ENCODE results near the gene SPEG. TPM values are rescaled to one million over a fixed set of nuclear protein-coding genes. Genes with fewer than 3 reads are reported as not detected.
A peak's percentile ranks its signal among the peaks of the same experiment; 100 is the strongest.

Gene SPEG
- total RNA-seq, 1 donor from 2014 or later: 6.1 TPM

GRCh38 chr2:219526320-219527075, 91.9 kb downstream of the SPEG start:
- Mint-ChIP-seq H3K4me3 (ENCODE audit: unreplicated experiment) (peak overlapping the region; percentile 8), H3K4me1 (ENCODE audit: unreplicated experiment) (peaks cover 39% of the 10 kb centered on the region), H3K27ac (ENCODE audit: unreplicated experiment) (no peak overlapping the region), H3K9me3 (ENCODE audit: unreplicated experiment) (no peaks in the 10 kb centered on the region), H3K27me3 (ENCODE audit: unreplicated experiment) (peaks cover 36% of the 10 kb centered on the region), H3K36me3 (ENCODE audit: low read depth, unreplicated experiment) (no peaks in the 10 kb centered on the region)
- no peak for TF ChIP-seq CTCF (IDR thresholded peaks at IDR 0.05; ENCODE audit: unreplicated experiment)
- no peak for DNase-seq (ENCODE audit: low spot score)

GRCh38 chr2:219527076-219527394, 92.4 kb downstream of the SPEG start:
- no peak for TF ChIP-seq CTCF (IDR thresholded peaks at IDR 0.05; ENCODE audit: unreplicated experiment)
- no peaks in the 10 kb centered on the region for H3K9me3 Mint-ChIP-seq (ENCODE audit: unreplicated experiment)
- DNase-seq (ENCODE audit: low spot score): no peak
- no peaks in the 10 kb centered on the region for H3K36me3 Mint-ChIP-seq (ENCODE audit: low read depth, unreplicated experiment)
- peaks cover 34% of the 10 kb centered on the region for H3K4me1 Mint-ChIP-seq (ENCODE audit: unreplicated experiment)
- peaks cover 35% of the 10 kb centered on the region for H3K27me3 Mint-ChIP-seq (ENCODE audit: unreplicated experiment)
- H3K27ac Mint-ChIP-seq (ENCODE audit: unreplicated experiment): no peak overlapping the region
- H3K4me3 Mint-ChIP-seq (ENCODE audit: unreplicated experiment): no peak overlapping the region

GRCh38 chr2:219527472-219527871, 92.8 kb downstream of the SPEG start:
- Mint-ChIP-seq H3K9me3 (ENCODE audit: unreplicated experiment) (no peaks in the 10 kb centered on the region), H3K4me1 (ENCODE audit: unreplicated experiment) (peaks cover 33% of the 10 kb centered on the region)

DNA sequence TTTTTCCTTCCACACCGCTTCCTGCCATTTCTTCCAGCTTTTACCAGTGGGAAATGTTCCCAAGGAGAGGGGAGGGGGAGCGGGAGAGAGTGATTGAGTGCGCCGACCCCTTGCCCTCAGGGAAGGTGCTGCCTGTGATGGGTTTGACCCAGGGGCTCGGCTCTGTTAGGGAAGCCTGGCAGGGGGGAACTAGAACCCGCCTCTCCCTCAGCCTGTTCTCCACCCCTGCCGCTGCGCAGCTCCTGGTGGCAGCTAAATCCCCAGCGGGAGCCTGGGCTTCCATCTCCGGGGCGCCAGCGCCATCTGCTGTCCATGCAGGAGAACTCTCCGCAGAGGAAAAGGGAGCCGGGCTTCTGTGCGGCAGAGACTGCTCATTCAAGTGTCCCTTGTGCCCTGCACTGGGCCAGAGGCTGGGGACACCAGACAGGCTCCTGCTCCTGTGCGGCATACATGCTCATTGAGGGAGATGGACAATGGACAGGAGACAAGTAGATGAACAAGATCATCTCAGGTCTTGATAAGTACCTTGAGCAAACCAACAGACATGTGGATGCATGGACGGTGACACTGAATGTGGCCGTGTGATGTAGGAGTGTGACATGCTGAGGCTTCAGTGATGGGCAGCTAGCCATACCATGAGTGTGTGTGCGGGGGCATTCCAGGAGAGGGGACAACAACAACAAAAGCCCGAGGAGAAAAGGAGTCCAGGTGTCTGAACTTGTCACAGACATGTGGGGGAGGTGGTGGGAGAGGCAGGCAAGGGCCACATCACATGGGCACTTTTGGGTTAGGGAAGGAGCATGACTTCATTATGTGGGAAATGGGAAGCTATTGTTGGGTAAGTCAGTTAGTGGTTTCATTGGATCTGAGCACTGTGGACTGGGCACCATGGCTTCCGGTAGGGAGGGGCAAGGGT, 95.7 kb downstream of the SPEG start:
- Mint-ChIP-seq H3K36me3 (ENCODE audit: low read depth, unreplicated experiment) (no peaks in the 10 kb centered on the region), H3K4me3 (ENCODE audit: unreplicated experiment) (no peak overlapping the region), H3K27me3 (ENCODE audit: unreplicated experiment) (peaks cover 28% of the 10 kb centered on the region), H3K9me3 (ENCODE audit: unreplicated experiment) (no peaks in the 10 kb centered on the region), H3K27ac (ENCODE audit: unreplicated experiment) (no peak overlapping the region), H3K4me1 (ENCODE audit: unreplicated experiment) (peaks cover 27% of the 10 kb centered on the region)
- peak; percentile 89 for TF ChIP-seq CTCF (IDR thresholded peaks at IDR 0.05; ENCODE audit: unreplicated experiment)
- DNase-seq (ENCODE audit: low spot score): peak; percentile 97

More at GRCh38 chr2:219527472-219527871, 92.8 kb downstream of the SPEG start:
- peaks cover 36% of the 10 kb centered on the region for H3K27me3 Mint-ChIP-seq (ENCODE audit: unreplicated experiment)
- TF ChIP-seq CTCF (IDR thresholded peaks at IDR 0.05; ENCODE audit: unreplicated experiment): no peak
- no peak overlapping the region for H3K27ac Mint-ChIP-seq (ENCODE audit: unreplicated experiment)
- no peak for DNase-seq (ENCODE audit: low spot score)
- H3K36me3 Mint-ChIP-seq (ENCODE audit: low read depth, unreplicated experiment): no peaks in the 10 kb centered on the region
- no peak overlapping the region for H3K4me3 Mint-ChIP-seq (ENCODE audit: unreplicated experiment)

Measured in endothelial cell (in vitro differentiated cells).